Adrenal gland (tissue), 12 donors: ENCODE data around the gene RGS9BP. TPM values are rescaled to one million over a fixed set of nuclear protein-coding genes. Genes with fewer than 3 reads are reported as not detected.

Source experiments
- DNase-seq, 7 donors: peaks; one replicate each; pipeline ENCODE4 v3.0.0-alpha.2; 2019 to 2020
- H3K27ac ChIP-seq, 5 donors: fragments of 200-600 bp; sonication (generic) in 4 of 5; 1 replicate in 3 of 5; 2 replicates in 2 of 5; pipeline versions ENCODE4 v1.5.1 to v1.8.0; 2016 to 2020; ENCODE audit warnings: mild to moderate bottlenecking in 1 of 5
- H3K27me3 ChIP-seq: fragments of 200-600 bp; 2 replicates; pipeline ENCODE4 v1.8.0; 2021
- H3K36me3 ChIP-seq, 2 donors: fragments of 200-600 bp; replicated peaks in 1 of 2; 1 replicate in 1 of 2; 2 replicates in 1 of 2; pipeline versions ENCODE4 v1.5.1 to v1.8.0; 2018 to 2022
- H3K4me1 ChIP-seq, 2 donors: fragments of 200-600 bp; replicated peaks in 1 of 2; 1 replicate in 1 of 2; 2 replicates in 1 of 2; pipeline versions ENCODE4 v1.5.1 to v1.8.0; 2018 to 2021
- H3K4me3 ChIP-seq, 4 donors: fragments of 200-600 bp; sonication (generic) in 3 of 4; one replicate each; pipeline ENCODE4 v1.5.1; 2016 to 2018
- H3K9me3 ChIP-seq, 3 donors: fragments of 200-600 bp; sonication (generic) in 1 of 3; replicated peaks in 1 of 3; 1 replicate in 2 of 3; 2 replicates in 1 of 3; pipeline versions ENCODE4 v1.5.1 to v1.8.0; 2016 to 2021
- CTCF ChIP-seq, 6 experiments: fragments of 450-650 bp in 4 of 6; fragments of 200-600 bp in 2 of 6; sonication (generic) in 1 of 6; IDR thresholded peaks; 1 replicate in 5 of 6; 2 replicates in 1 of 6; pipeline versions ENCODE4 v1.5.1 to v1.8.0; 2016 to 2021; ENCODE audit warnings: antibody characterized with exemption in 6 of 6, mild to moderate bottlenecking in 2 of 6, moderate library complexity in 1 of 6
- POLR2A ChIP-seq, 2 donors: fragments of 450-650 bp; IDR thresholded peaks; one replicate each; pipeline ENCODE4 v1.6.1; 2017; ENCODE audit warnings: antibody characterized with exemption in 2 of 2, mild to moderate bottlenecking in 2 of 2, moderate library complexity in 1 of 2
- WGBS, 4 donors: extraction: QIAGEN DNeasy Blood & Tissue Kit in 2 of 4; methylation state at CpG; one replicate each; pipeline versions ENCODE4 v1.1.5 to v1.1.7; 2013 to 2017; 5-methylcytosine and 5-hydroxymethylcytosine counted together
- intact Hi-C, 2 donors: fragments of 100-400 bp; cut with DNase I; formaldehyde crosslinking; loops; one replicate each; pipeline versions ENCODE4 v1.14.1 to v1.15.0; 2022 to 2023
- polyA plus RNA-seq, 3 donors: library from polyadenylated mRNA; stranded (reverse); fragments of 200-250 nt in 2 of 3; fragments of 350-450 nt in 1 of 3; fragmentation: Illumina TruSeq in 1 of 3; extraction: RNeasy Lipid Tissue Mini Kit (QIAGEN cat#74804) in 1 of 3; gene quantifications; one replicate each; pipeline ENCODE4 v1.2.3, GENCODE V29; 2013 to 2014
- total RNA-seq, 9 donors: library from RNA; depleted of rRNA in 4 of 9; stranded (reverse); fragments of >200 nt in 4 of 9; fragments of 120-200 nt in 1 of 9; fragmentation: NEBNext Ultra II Directional in 1 of 9; extraction: Animal tissue kit (Norgen Biotek cat#: 25700) in 1 of 9; gene quantifications; one replicate each; pipeline versions ENCODE4 v1.1.0 to v1.2.4, GENCODE V29; 2013 to 2023
- donor health status: healthy with polysubstance abuse.
- donor health status: Bipolar disorder and iron deficiency.
- donor health status: DM: yes; HTN: yes; CAD: no.
- donor health status: DM: no; HTN: no; CAD: no.
- donor health status: DM: no; HTN: no; CAD: no.
- donor health status: DM: yes; HTN: yes; CAD: no.

RGS9BP gene
- total and polyA plus RNA-seq, 12 donors, result 0.10 to 2.3 (median 0.79) TPM

DNA sequence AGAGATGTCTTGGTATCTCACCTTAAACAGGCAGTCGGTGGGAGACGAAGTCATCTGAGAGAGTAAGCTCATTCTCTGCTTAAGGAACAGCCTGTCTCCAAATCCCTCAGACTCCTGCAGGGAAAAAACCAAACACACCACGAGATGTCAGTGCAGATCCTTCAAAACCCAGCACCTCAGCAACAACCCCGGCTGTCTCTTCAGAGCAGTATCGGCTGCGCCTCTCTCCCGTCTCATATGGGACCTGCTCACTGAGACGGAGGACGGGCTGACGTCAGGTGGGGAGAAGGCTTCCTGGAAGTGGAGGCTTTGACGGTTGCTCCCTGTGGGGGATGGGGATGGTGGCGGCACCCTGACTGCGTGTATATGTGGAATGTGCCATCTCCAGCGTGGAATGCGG is 44.3 kb upstream of the RGS9BP start:
- 91 to 96% (median 93%) methylated on average over 12 to 15 of the region's 15 CpGs for WGBS, 4 donors
- Histone ChIP-seq H3K36me3 (peaks cover 0 to 33% of the 10 kb centered on the region in 2 donors), H3K27ac (no peak overlapping the region), H3K9me3 (no peaks in the 10 kb centered on the region), H3K27me3 (no peaks in the 10 kb centered on the region), H3K4me1 (no peaks in the 10 kb centered on the region), H3K4me3 (no peak overlapping the region)
- no peak for TF ChIP-seq CTCF (IDR thresholded peaks at IDR 0.05)
- no peak for TF ChIP-seq POLR2A (IDR thresholded peaks at IDR 0.05)
- intact Hi-C loops, result no loop called here
- DNase-seq, result no peak

DNA sequence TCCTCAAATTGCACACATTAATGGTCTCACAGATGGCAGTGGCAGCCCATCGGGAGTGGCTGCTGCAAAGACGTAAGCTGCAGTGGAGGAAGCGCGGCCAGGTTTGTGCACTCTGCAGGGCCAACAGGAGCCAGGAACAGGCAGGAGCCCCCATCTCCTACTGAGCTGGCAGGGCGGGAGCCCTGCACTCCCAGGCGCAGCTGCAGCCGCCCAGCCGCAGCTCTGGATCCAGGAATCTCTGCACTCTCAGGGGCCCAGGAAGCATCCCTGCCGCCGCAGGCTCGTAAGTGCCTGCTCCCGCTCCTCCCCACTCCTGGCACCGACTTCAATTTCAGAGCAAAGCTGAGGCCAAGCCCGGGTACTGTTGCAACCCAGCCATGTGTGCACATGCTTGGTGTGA is 38.2 kb upstream of the RGS9BP start:
- peaks cover 0 to 55% of the 10 kb centered on the region in 2 donors for H3K36me3 ChIP-seq
- no peaks in the 10 kb centered on the region for H3K4me1 ChIP-seq

DNA sequence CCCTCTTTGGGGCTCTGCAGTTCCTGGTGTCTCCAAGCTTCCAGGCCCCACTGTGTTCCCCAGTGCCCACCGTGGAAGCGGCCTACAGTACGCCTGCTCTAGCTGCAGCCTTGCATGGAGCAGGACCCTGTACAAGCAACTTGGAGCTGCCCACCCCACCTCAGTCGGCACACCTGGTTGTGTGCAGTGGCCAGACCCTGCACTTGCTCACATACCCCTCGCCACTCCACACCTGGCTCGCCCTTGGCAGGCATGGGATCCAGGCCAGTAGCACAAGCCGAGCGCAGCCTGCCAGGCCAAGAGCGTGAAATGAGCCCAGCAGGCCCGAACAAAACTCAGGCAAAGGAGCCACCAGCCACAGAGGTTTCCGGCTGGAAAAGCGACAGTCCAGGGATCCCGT is 37.0 kb upstream of the RGS9BP start:
- no peak overlapping the region for H3K4me3 ChIP-seq
- H3K36me3 ChIP-seq, result peaks cover 0 to 65% of the 10 kb centered on the region in 2 donors
- intact Hi-C loops, result no loop called here
- TF ChIP-seq CTCF (IDR thresholded peaks at IDR 0.05), result no peak
- TF ChIP-seq POLR2A (IDR thresholded peaks at IDR 0.05), result no peak
- no peak overlapping the region for H3K27ac ChIP-seq
- H3K9me3 ChIP-seq, result no peaks in the 10 kb centered on the region
- H3K4me1 ChIP-seq, result no peaks in the 10 kb centered on the region
- WGBS, 4 donors, result 95 to 98% (median 98%) methylated on average over 8 to 13 of the region's 13 CpGs
- no peaks in the 10 kb centered on the region for H3K27me3 ChIP-seq
- no peak for DNase-seq

More for the DNA sequence above, 38.2 kb upstream of the RGS9BP start:
- H3K9me3 ChIP-seq, result no peaks in the 10 kb centered on the region
- intact Hi-C loops, result no loop called here
- WGBS, 4 donors, result 85 to 96% (median 91%) methylated on average over 13 to 14 of the region's 14 CpGs
- TF ChIP-seq POLR2A (IDR thresholded peaks at IDR 0.05) (no peak), CTCF (IDR thresholded peaks at IDR 0.05) (no peak)
- no peak for DNase-seq
- no peak overlapping the region for H3K27ac ChIP-seq
- H3K4me3 ChIP-seq, result no peak overlapping the region
- H3K27me3 ChIP-seq, result no peaks in the 10 kb centered on the region

- H3K27ac ChIP-seq, result no peak overlapping the region
- TF ChIP-seq CTCF (IDR thresholded peaks at IDR 0.05), result no peak
- no peak for TF ChIP-seq POLR2A (IDR thresholded peaks at IDR 0.05)
- H3K36me3 ChIP-seq, result peaks cover 0 to 69% of the 10 kb centered on the region in 2 donors
- H3K4me3 ChIP-seq, result no peak overlapping the region
- intact Hi-C loops, result no loop called here
- 79 to 90% (median 86%) methylated on average over 10 to 12 of the region's 12 CpGs for WGBS, 4 donors
- DNase-seq, result no peak
- no peaks in the 10 kb centered on the region for H3K9me3 ChIP-seq
- H3K27me3 ChIP-seq, result no peaks in the 10 kb centered on the region
- no peaks in the 10 kb centered on the region for H3K4me1 ChIP-seq
Measured at GRCh38 chr19:32642771-32643170, 32.9 kb upstream of the RGS9BP start.
